Measurements from ENCODE around the gene TBX21. TPM values are rescaled to one million over a fixed set of nuclear protein-coding genes. Genes with fewer than 3 reads are reported as not detected.

TBX21 gene
- total RNA-seq, 1 donor from 2014 or later, result 0.82 TPM

- no peak for DNase-seq (ENCODE audit: low spot score in 2 of 2)
- FAIRE-seq, result no peak
Observed at GRCh38 chr17:47697906-47698711, 34.9 kb upstream of the TBX21 start.

DNA sequence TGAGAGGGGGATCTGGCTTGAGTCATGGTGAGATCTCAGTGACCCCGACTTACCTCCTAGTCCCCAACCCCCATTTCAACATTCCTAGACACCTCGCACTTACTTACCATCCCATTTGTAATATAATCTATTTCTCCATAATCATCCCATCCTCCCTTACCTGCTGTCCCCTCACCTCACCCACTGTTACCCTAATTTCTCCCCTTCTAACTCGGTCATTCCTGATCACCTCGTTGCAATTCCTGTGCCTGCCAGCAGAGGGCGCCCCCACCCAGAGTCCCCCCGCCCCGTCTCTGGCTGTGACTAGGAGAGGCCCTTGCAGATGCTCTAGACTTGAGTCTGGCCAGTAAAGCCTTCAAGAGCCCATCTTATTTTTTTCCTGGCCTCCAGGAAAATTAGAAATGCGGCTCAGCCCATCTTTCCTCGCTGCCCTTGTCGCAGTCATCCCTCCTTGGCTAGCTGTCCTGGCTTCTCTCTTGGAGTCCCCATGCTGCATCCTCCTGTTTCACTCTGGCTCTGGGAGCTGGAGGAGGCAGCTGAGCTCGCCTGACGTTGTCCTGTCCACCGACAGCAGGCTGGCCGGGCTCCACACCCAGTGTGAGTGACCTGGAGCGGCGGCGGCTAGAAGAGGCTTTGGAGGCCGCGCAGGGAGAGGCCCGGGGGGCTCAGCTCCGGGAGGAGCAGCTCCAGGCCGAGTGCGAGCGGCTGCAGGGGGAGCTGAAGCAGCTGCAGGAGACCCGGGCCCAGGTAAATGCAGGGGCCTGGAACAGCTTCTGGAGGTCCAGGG, 34.1 kb upstream of the TBX21 start:
- no peak for FAIRE-seq
- DNase-seq (ENCODE audit: low spot score in 2 of 2), result peak; percentile 82 to 91

DNA sequence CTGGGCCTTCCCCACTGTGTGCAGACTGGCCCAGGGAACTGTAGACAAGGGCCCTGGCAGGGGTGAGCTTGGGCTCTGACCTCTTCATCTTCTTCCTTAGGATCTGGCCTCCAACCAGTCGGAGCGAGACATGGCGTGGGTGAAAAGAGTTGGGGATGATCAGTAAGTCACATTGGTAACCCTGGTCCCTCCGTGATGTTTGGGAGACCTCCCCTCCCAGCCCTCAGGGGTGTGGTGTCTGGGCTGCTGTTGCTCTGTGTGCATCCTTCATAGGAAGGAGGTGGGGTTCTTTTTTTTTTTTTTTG, 33.5 kb upstream of the TBX21 start:
- no peak for FAIRE-seq

DNA sequence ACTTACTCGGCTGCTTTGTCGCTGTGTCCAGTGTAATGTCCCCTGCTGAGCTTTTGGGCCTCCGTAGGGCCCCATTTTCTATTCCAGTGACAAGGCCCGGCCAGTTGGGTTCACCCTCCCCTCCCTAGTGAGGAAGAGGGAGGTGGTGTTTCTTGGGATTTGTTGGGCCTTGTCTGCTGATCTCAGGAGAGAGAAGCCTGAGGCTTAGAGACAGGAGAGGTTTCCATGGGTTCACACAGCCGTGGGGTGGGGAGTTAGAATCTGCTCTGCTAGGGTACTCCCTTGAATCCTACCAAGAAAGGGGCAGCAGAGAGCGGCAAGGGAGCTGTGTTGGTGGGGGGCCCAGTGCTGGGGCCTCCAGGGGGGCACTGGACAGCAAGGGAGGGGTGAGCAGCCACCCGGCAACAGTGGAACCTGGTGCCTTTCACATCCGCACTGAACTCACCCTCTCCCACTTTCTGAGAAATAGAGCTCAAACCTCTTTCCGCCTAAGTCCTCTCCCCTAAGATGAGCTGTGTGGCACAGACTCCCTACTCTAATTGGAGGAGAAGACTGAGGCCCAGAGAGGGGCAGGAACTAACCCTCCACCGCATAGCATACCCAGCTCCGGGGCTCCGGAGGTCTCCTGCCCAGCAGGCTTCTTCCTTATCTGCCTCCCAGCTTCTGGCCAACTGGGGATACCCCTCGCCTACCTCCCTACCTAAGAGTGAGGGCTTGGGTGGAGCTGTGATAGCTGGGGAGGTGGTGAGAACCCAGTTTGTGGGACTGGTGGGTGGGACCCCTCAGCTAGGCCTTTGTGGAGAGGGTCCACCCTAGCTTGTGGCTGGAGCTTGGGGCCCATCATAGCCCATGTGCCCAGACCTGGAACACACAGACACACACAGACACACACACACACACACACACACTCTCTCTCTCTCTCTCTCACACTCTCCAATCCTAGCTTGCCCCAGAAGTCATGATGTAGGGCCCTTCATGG, 32.3 kb upstream of the TBX21 start:
- FAIRE-seq, result no peak
- DNase-seq (ENCODE audit: low spot score in 2 of 2), result no peak

More for the DNA sequence above, 33.5 kb upstream of the TBX21 start:
- no peak for DNase-seq (ENCODE audit: low spot score in 2 of 2)

DNA sequence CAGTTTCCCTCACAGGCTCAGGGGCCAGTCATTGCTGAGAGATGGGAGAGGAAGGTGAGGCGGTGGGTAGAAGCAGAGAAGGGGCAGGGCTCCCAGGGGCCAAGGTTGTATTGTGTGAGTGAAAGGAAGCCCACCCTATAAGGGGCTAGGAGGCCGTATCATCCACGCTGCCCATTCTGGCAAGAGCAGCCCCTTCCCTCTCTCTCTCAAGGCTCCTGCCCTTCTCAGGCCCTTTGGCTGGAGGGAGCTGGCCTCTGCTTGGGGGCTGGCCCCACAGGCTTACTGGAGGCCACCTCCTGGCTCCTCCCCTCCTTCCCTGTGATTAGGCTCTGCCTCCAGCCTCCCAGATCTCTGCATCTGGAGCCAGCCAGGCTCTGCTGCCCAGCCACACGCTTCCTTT, 31.4 kb upstream of the TBX21 start:
- DNase-seq (ENCODE audit: low spot score in 2 of 2) (no peak), FAIRE-seq (no peak)

DNA sequence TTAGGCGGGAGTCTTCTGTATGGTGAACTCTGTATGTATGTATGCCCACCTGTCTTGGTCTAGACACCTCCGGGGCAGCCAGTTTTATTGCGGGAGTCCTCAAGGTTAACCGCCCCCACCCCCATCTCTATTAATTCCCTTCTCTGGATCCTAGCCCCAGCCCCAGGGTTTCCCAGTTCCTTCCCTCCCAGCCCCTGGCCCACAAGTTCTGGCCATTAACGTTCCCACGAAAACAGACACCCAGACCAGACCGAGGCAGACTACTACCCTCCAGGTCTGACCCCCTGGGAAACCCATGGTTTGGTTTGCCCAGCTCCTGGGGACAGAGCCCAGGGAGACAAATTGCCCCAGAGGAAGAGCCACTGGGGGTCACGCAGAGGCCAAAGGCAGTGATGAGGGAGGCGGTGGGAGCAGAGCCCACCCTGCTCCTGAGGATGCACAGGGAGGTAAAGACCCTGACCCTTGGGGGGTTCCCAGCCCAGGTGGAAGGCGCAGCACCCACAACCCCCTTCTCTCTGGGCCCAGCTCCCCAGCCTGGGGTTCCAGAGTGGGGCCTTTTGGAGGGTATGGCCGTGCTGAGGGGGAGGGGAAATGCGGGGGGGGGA, 30.5 kb upstream of the TBX21 start:
- FAIRE-seq (no peak), DNase-seq (ENCODE audit: low spot score in 2 of 2) (no peak)

- DNase-seq (ENCODE audit: low spot score in 2 of 2) (no peak), FAIRE-seq (no peak)
Observed at GRCh38 chr17:47703191-47703591, 29.8 kb upstream of the TBX21 start.

GRCh38 chr17:47703671-47704070, 29.4 kb upstream of the TBX21 start:
- no peak for FAIRE-seq
- no peak for DNase-seq (ENCODE audit: low spot score in 2 of 2)

DNA sequence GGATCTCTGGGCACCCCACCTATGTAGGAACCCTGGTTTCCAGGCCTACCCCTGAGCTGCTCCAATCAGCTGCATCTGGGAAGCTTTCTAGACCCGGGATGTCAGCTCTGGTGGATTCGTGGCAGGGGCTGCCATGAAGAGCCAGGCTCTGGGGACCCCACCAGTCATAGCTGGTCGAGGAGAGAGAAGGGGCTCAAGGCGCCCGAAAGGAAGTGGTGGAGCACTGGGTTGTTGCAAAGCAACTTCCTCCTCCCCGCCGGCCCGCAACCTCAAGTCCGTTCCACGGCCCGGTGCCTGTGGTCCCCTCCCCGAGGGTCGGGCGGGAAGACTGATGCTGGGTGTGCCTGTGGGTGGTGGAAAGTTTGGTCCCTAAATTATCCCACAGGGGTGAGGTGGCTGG, 28.9 kb upstream of the TBX21 start:
- DNase-seq (ENCODE audit: low spot score in 2 of 2) (no peak), FAIRE-seq (no peak)

GRCh38 chr17:47704736-47705135, 28.3 kb upstream of the TBX21 start:
- FAIRE-seq (no peak), DNase-seq (ENCODE audit: low spot score in 2 of 2) (no peak)

- no peak for DNase-seq (ENCODE audit: low spot score in 2 of 2)
- no peak for FAIRE-seq
Observed at GRCh38 chr17:47705536-47706530, 27.2 kb upstream of the TBX21 start.

GRCh38 chr17:47707056-47707804, 25.8 kb upstream of the TBX21 start:
- FAIRE-seq (no peak), DNase-seq (ENCODE audit: low spot score in 2 of 2) (peak in 1 of 2 donors; percentile 66)

DNA sequence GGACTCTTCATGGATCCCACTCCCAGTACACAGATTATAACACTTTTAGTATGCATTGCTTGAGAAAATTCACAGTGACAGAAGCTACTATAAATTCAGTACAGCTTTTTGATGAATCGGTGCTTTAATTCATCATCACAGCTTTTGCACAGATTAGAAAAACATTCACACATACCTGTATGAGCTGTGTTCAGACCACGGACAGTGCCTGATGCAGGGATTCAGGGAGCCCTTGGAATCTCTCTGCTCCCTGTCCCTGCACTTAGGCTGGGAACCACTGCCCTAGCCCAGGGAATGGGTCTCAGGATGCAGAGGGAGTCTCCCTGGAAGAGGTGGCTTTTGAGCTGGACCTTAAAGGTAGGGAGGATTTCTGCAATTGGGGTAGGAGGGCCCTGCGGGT, 25.2 kb upstream of the TBX21 start:
- DNase-seq (ENCODE audit: low spot score in 2 of 2), result no peak
- no peak for FAIRE-seq

GRCh38 chr17:47708312-47708863, 24.6 kb upstream of the TBX21 start:
- no peak for FAIRE-seq
- no peak for DNase-seq (ENCODE audit: low spot score in 2 of 2)

- no peak for FAIRE-seq
- peak; percentile 63 to 65 for DNase-seq (ENCODE audit: low spot score in 2 of 2)
Observed at GRCh38 chr17:47708864-47709541, 24.0 kb upstream of the TBX21 start.

GRCh38 chr17:47709594-47709993, 23.4 kb upstream of the TBX21 start:
- no peak for DNase-seq (ENCODE audit: low spot score in 2 of 2)
- FAIRE-seq, result no peak

DNA sequence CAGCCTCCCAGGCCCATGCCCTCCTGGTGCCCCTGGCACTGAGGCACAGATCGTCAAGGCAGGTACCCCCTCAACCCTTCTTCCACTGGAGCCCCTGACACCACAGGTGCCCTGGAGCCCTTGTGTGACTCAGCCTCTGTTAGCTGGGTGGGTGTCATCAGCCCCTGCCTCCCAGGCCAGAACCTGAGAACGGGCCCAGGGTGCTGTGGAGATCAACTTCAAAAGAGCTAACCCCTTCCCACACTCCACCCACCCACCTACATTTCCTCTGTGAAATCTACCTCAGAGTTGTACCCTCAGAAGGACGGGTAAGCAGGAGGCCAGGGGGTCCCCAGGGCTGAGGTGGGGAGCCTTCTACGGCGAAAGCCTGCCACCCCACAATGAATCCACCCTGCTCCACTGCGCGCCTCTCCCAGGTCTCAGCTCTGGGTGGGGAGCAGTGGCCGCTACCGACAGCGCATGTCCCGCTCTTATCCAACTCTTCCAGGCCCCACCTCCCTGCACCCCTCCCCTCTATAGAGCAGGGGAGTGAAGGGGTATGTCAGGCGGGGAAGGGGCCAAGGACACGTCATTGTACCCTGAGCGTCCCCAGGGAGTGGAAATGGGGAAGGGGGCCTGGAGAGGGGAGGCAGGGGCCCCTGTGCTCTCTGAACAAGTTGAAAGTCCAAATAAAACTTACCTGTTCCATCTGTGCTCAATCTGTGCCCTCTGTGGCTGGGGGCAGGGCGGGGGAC, 21.5 kb upstream of the TBX21 start:
- DNase-seq (ENCODE audit: low spot score in 2 of 2) (no peak), FAIRE-seq (no peak)

All from frontal cortex (tissue), 4 donors.